Tibial nerve (tissue), 3 donors: ENCODE measurements around the gene ATP1A1.

Source experiments
- CTCF ChIP-seq, 5 experiments: fragments of 200-600 bp in 3 of 5; fragments of 450-650 bp in 2 of 5; sonication (generic) in 3 of 5; IDR thresholded peaks; one replicate each; pipeline ENCODE4 v1.5.1; 2016 to 2019; ENCODE audit warnings: antibody characterized with exemption in 5 of 5, mild to moderate bottlenecking in 3 of 5, moderate library complexity in 2 of 5
- POLR2A ChIP-seq, 2 donors: fragments of 450-650 bp; IDR thresholded peaks; one replicate each; pipeline ENCODE4 v1.6.1; 2017; ENCODE audit warnings: antibody characterized with exemption in 2 of 2, mild to moderate bottlenecking in 2 of 2, moderate library complexity in 2 of 2

GRCh38 chr1:116351914-116352313 lies 21.1 kb upstream of the ATP1A1 start:
- TF ChIP-seq CTCF (IDR thresholded peaks at IDR 0.05), result no peak
- TF ChIP-seq POLR2A (IDR thresholded peaks at IDR 0.05), result no peak
